Fibroblast of pulmonary artery (primary cell): ENCODE data around the gene VSTM4.

Experiments used
- DNase-seq: peaks from one replicate; pipeline ENCODE4 v3.0.0-alpha.2; 2010; ENCODE audit warnings: low read depth
- H3K4me3 ChIP-seq: replicated peaks from 2 replicates; pipeline ENCODE4 v1.5.1; 2011; ENCODE audit warnings: low read depth, mild to moderate bottlenecking, control low read depth, low read length, moderate library complexity
- CTCF ChIP-seq: IDR thresholded peaks from 2 replicates; pipeline ENCODE4 v1.5.1; 2011; ENCODE audit warnings: mild to moderate bottlenecking, control low read depth, low read length, inconsistent platforms; ENCODE audit errors: missing control alignments

Gene VSTM4

GRCh38 chr10:49160814-49161213 is 45.5 kb upstream of the VSTM4 start:
- no peak overlapping the region for H3K4me3 ChIP-seq
- TF ChIP-seq CTCF, result no peak

GRCh38 chr10:49160110-49160509 is 44.8 kb upstream of the VSTM4 start:
- H3K4me3 ChIP-seq, result no peak overlapping the region
- DNase-seq, result no peak
- no peak for TF ChIP-seq CTCF

More at GRCh38 chr10:49160814-49161213, 45.5 kb upstream of the VSTM4 start:
- no peak for DNase-seq

GRCh38 chr10:49158915-49159314 is 43.6 kb upstream of the VSTM4 start:
- TF ChIP-seq CTCF, result no peak
- no peak for DNase-seq
- H3K4me3 ChIP-seq, result no peak overlapping the region

- H3K4me3 ChIP-seq, result no peak overlapping the region
- no peak for DNase-seq
- TF ChIP-seq CTCF, result no peak
Observed at GRCh38 chr10:49158404-49158803, 43.1 kb upstream of the VSTM4 start.

- DNase-seq, result no peak
- no peak overlapping the region for H3K4me3 ChIP-seq
- no peak for TF ChIP-seq CTCF
Observed at GRCh38 chr10:49157229-49157628, 41.9 kb upstream of the VSTM4 start.

GRCh38 chr10:49154641-49155040 is 39.3 kb upstream of the VSTM4 start:
- DNase-seq, result no peak
- H3K4me3 ChIP-seq, result no peak overlapping the region
- no peak for TF ChIP-seq CTCF

GRCh38 chr10:49153971-49154370 is 38.6 kb upstream of the VSTM4 start:
- TF ChIP-seq CTCF, result no peak
- no peak for DNase-seq
- no peak overlapping the region for H3K4me3 ChIP-seq
